H1 (cell line): Measurements from ENCODE around the gene AGAP1. TPM values are rescaled to one million over a fixed set of nuclear protein-coding genes. Genes with fewer than 3 reads are reported as not detected.

Experiments
- NANOG ChIP-seq: IDR thresholded peaks from 2 replicates; pipeline ENCODE4 v1.6.1; 2011; ENCODE audit warnings: low read length, low read depth, mild to moderate bottlenecking, inconsistent platforms; ENCODE audit not compliant: insufficient read depth, poor library complexity, severe bottlenecking
- NRF1 ChIP-seq: IDR thresholded peaks from 2 replicates; pipeline ENCODE4 v1.6.1; 2011; ENCODE audit warnings: mild to moderate bottlenecking, low read depth, low read length, improper control_type of control experiment
- RFX5 ChIP-seq: IDR thresholded peaks from 2 replicates; pipeline ENCODE4 v1.6.1; 2011; ENCODE audit warnings: low read depth, low read length, improper control_type of control experiment, borderline replicate concordance
- TEAD4 ChIP-seq: IDR thresholded peaks from 2 replicates; pipeline ENCODE4 v1.6.1; 2012; ENCODE audit warnings: low read depth, low read length, inconsistent platforms, mixed read lengths
- polyA plus RNA-seq, 7 experiments: library from polyadenylated mRNA; depleted of rRNA in 3 of 7; stranded (reverse) in 5 of 7; unstranded in 2 of 7; fragments of >200 nt in 5 of 7; fragments of 200-250 nt in 2 of 7; gene quantifications; 1 replicate in 5 of 7; 2 replicates in 1 of 7; 4 replicates in 1 of 7; pipeline versions ENCODE4 v1.2.1 to v1.2.3, GENCODE V29; 2011 to 2013; ENCODE audit warnings: missing spikeins in 2 of 7, mixed read lengths in 2 of 7
- total RNA-seq: library from RNA; stranded (reverse); fragmentation: NEBNext Ultra II Directional; extraction: Animal tissue kit (Norgen Biotek cat#: 25700); gene quantifications from 2 replicates; pipeline ENCODE4 v1.2.1, GENCODE V29; 2021

AGAP1 gene
- total and polyA plus RNA-seq, 2 of the 8 experiments (the other 6 are each of a cell fraction or from before 2014, with no cell fraction given) = 18.1 to 39.4 TPM

DNA sequence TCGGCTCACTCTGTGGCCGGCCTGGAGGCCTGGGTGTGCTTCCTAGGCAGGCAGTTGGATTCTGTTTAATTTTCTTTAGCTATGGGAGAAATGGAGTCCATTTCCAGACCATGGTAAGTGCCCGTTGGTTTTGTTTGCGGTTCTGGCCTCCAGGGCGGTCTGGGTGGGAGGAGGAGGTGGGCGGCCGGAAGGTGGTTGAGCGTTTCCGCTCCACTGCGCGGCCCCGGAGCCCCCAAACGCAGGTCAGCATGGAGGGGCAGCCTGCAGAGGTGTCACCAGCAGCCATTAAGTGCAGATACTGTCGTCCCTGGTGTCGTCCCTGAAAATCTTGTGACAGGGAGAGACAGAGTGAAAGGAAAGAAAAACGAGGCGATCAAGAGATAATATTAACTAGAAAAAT, 370.5 kb downstream of the AGAP1 start (continued):
- TF ChIP-seq NANOG (no peak), NRF1 (no peak), TEAD4 (no peak), RFX5 (no peak)
